Activated CD8-positive, alpha-beta memory T cell treated with anti-CD3 and anti-CD28 coated beads for 4 hours (primary cell): ENCODE results near the gene TNRC6C.
"Not testable (repeated sequence)": the region's sequence is repeated elsewhere in the genome, so short reads cannot be mapped to it uniquely, and the experiment has no call there.

Experiments
- DNase-seq, 2 donors: peaks; one replicate each; pipeline ENCODE4 v3.0.0-alpha.2; 2020; ENCODE audit warnings: low read depth in 2 of 2

The TNRC6C gene

GRCh38 chr17:77929871-77930436 lies 28.5 kb upstream of the TNRC6C start:
- no peak for DNase-seq

GRCh38 chr17:77930780-77931768 lies 27.4 kb upstream of the TNRC6C start:
- no peak for DNase-seq

- DNase-seq = no peak
These were observed 24.6 kb upstream of the TNRC6C start for GRCh38 chr17:77933777-77934398.

- DNase-seq = no peak
These were observed 23.4 kb upstream of the TNRC6C start for GRCh38 chr17:77935121-77935571.

GRCh38 chr17:77935744-77936143 lies 22.8 kb upstream of the TNRC6C start:
- not testable (repeated sequence) for DNase-seq

- no peak for DNase-seq
These were observed 21.6 kb upstream of the TNRC6C start for GRCh38 chr17:77936881-77937280.

- DNase-seq = no peak
These were observed 17.5 kb upstream of the TNRC6C start for GRCh38 chr17:77941004-77941403.

GRCh38 chr17:77942112-77942988 lies 16.2 kb upstream of the TNRC6C start:
- no peak for DNase-seq

GRCh38 chr17:77943971-77944370 lies 14.5 kb upstream of the TNRC6C start:
- no peak for DNase-seq

- no peak for DNase-seq
These were observed 13.9 kb upstream of the TNRC6C start for GRCh38 chr17:77944390-77945222.

- no peak for DNase-seq
These were observed 11.4 kb upstream of the TNRC6C start for GRCh38 chr17:77946900-77947645.

- no peak for DNase-seq
These were observed 9.8 kb upstream of the TNRC6C start for GRCh38 chr17:77948690-77949114.

- no peak for DNase-seq
These were observed 7.4 kb upstream of the TNRC6C start for GRCh38 chr17:77951123-77951522.

GRCh38 chr17:77952368-77952767 lies 6.1 kb upstream of the TNRC6C start:
- no peak for DNase-seq

GRCh38 chr17:77957235-77957856 lies 1.2 kb upstream of the TNRC6C start:
- DNase-seq = no peak

GRCh38 chr17:77958716-77959125 lies 218 bp downstream of the TNRC6C start:
- no peak for DNase-seq

GRCh38 chr17:77959126-77959925 lies 823 bp downstream of the TNRC6C start:
- no peak for DNase-seq

- DNase-seq = no peak
These were observed 1.5 kb downstream of the TNRC6C start for GRCh38 chr17:77959926-77960521.
